ENCODE results near the gene ADCK1. TPM values are rescaled to one million over a fixed set of nuclear protein-coding genes. Genes with fewer than 3 reads are reported as not detected.
"Not testable (repeated sequence)": the region's sequence is repeated elsewhere in the genome, so short reads cannot be mapped to it uniquely, and the experiment has no call there.

The ADCK1 gene
- total RNA-seq, 2 donors from 2014 or later = 3.0 to 4.8 TPM

GRCh38 chr14:77790566-77791224 is 9.2 kb upstream of the ADCK1 start:
- ATAC-seq = no peak

GRCh38 chr14:77791225-77791600 is 8.7 kb upstream of the ADCK1 start:
- no peaks in the 10 kb centered on the region for H3K36me3 Mint-ChIP-seq
- ATAC-seq (no peak), DNase-seq (ENCODE audit: low spot score) (no peak)
- H3K27ac Mint-ChIP-seq = no peak overlapping the region
- peaks cover 7 to 9% of the 10 kb centered on the region in 2 donors for H3K27me3 Mint-ChIP-seq
- no peak overlapping the region for H3K4me3 Mint-ChIP-seq
- H3K4me1 Mint-ChIP-seq (ENCODE audit: low read depth in 2 of 2) = no peaks in the 10 kb centered on the region
- H3K9me3 Mint-ChIP-seq = no peaks in the 10 kb centered on the region

More at GRCh38 chr14:77790566-77791224, 9.2 kb upstream of the ADCK1 start:
- no peak for DNase-seq (ENCODE audit: low spot score)
- Mint-ChIP-seq H3K27ac (no peak overlapping the region), H3K36me3 (no peaks in the 10 kb centered on the region), H3K9me3 (no peaks in the 10 kb centered on the region), H3K4me1 (ENCODE audit: low read depth in 2 of 2) (no peaks in the 10 kb centered on the region), H3K27me3 (peaks cover 7 to 9% of the 10 kb centered on the region in 2 donors), H3K4me3 (no peak overlapping the region)

- not testable (repeated sequence) for H3K36me3 Mint-ChIP-seq; DNase-seq (ENCODE audit: low spot score); H3K27ac Mint-ChIP-seq; H3K4me1 Mint-ChIP-seq (ENCODE audit: low read depth in 2 of 2); H3K9me3 Mint-ChIP-seq; ATAC-seq; H3K27me3 Mint-ChIP-seq; H3K4me3 Mint-ChIP-seq
Measured at GRCh38 chr14:77793255-77793654, 6.7 kb upstream of the ADCK1 start.

- H3K4me1 Mint-ChIP-seq (ENCODE audit: low read depth in 2 of 2) = no peaks in the 10 kb centered on the region
- H3K27ac Mint-ChIP-seq = no peak overlapping the region
- no peak overlapping the region for H3K4me3 Mint-ChIP-seq
- no peaks in the 10 kb centered on the region for H3K36me3 Mint-ChIP-seq
- H3K9me3 Mint-ChIP-seq = no peaks in the 10 kb centered on the region
- H3K27me3 Mint-ChIP-seq = peaks cover 6 to 7% of the 10 kb centered on the region in 2 donors
- no peak for ATAC-seq
- DNase-seq (ENCODE audit: low spot score) = no peak
Measured at GRCh38 chr14:77794357-77794756, 5.6 kb upstream of the ADCK1 start.

- not testable (repeated sequence) for H3K27me3 Mint-ChIP-seq; ATAC-seq; DNase-seq (ENCODE audit: low spot score); H3K36me3 Mint-ChIP-seq; H3K9me3 Mint-ChIP-seq; H3K4me1 Mint-ChIP-seq (ENCODE audit: low read depth in 2 of 2)
- Mint-ChIP-seq H3K4me3 (peak overlapping the region; percentile 87), H3K27ac (peak overlapping the region; percentile 72 to 86)
Measured at GRCh38 chr14:77799456-77799855, 453 bp upstream of the ADCK1 start.

- H3K4me1 Mint-ChIP-seq (ENCODE audit: low read depth in 2 of 2) = peaks cover 3 to 4% of the 10 kb centered on the region in 2 donors
- no peak for ATAC-seq
Measured at GRCh38 chr14:77800814-77801213, 905 bp downstream of the ADCK1 start.

GRCh38 chr14:77804592-77804991 is 4.7 kb downstream of the ADCK1 start:
- peaks cover 3 to 4% of the 10 kb centered on the region in 2 donors for H3K4me1 Mint-ChIP-seq (ENCODE audit: low read depth in 2 of 2)
- no peak overlapping the region for H3K27ac Mint-ChIP-seq
- H3K36me3 Mint-ChIP-seq = no peaks in the 10 kb centered on the region
- ATAC-seq (no peak), DNase-seq (ENCODE audit: low spot score) (no peak)
- H3K27me3 Mint-ChIP-seq = no peaks in the 10 kb centered on the region
- H3K4me3 Mint-ChIP-seq = no peak overlapping the region
- no peaks in the 10 kb centered on the region for H3K9me3 Mint-ChIP-seq

More at GRCh38 chr14:77800814-77801213, 905 bp downstream of the ADCK1 start:
- H3K4me3 Mint-ChIP-seq = peak overlapping the region; percentile 87
- DNase-seq (ENCODE audit: low spot score) = no peak
- H3K9me3 Mint-ChIP-seq = no peaks in the 10 kb centered on the region
- no peaks in the 10 kb centered on the region for H3K27me3 Mint-ChIP-seq
- H3K27ac Mint-ChIP-seq = peak overlapping the region; percentile 72 to 86
- H3K36me3 Mint-ChIP-seq = no peaks in the 10 kb centered on the region

GRCh38 chr14:77805706-77806105 is 5.8 kb downstream of the ADCK1 start:
- H3K9me3 Mint-ChIP-seq = no peaks in the 10 kb centered on the region
- no peak overlapping the region for H3K4me3 Mint-ChIP-seq
- no peak for DNase-seq (ENCODE audit: low spot score)
- no peaks in the 10 kb centered on the region for H3K36me3 Mint-ChIP-seq
- H3K27ac Mint-ChIP-seq = no peak overlapping the region
- no peaks in the 10 kb centered on the region for H3K27me3 Mint-ChIP-seq
- no peaks in the 10 kb centered on the region for H3K4me1 Mint-ChIP-seq (ENCODE audit: low read depth in 2 of 2)
- ATAC-seq = no peak

GRCh38 chr14:77808250-77808649 is 8.3 kb downstream of the ADCK1 start:
- no peak overlapping the region for H3K27ac Mint-ChIP-seq
- no peak overlapping the region for H3K4me3 Mint-ChIP-seq
- DNase-seq (ENCODE audit: low spot score) = no peak
- H3K27me3 Mint-ChIP-seq = no peaks in the 10 kb centered on the region
- H3K36me3 Mint-ChIP-seq = no peaks in the 10 kb centered on the region
- no peak for ATAC-seq
- peaks cover 0 to 3% of the 10 kb centered on the region in 2 donors for H3K4me1 Mint-ChIP-seq (ENCODE audit: low read depth in 2 of 2)
- no peaks in the 10 kb centered on the region for H3K9me3 Mint-ChIP-seq

GRCh38 chr14:77809011-77809410 is 9.1 kb downstream of the ADCK1 start:
- DNase-seq (ENCODE audit: low spot score) = no peak
- Mint-ChIP-seq H3K4me3 (no peak overlapping the region), H3K36me3 (no peaks in the 10 kb centered on the region), H3K9me3 (no peaks in the 10 kb centered on the region), H3K27ac (no peak overlapping the region), H3K4me1 (ENCODE audit: low read depth in 2 of 2) (peaks cover 0 to 3% of the 10 kb centered on the region in 2 donors), H3K27me3 (no peaks in the 10 kb centered on the region)
- no peak for ATAC-seq

- H3K4me1 Mint-ChIP-seq (ENCODE audit: low read depth in 2 of 2) = peaks cover 0 to 3% of the 10 kb centered on the region in 2 donors
- no peak overlapping the region for H3K4me3 Mint-ChIP-seq
- H3K9me3 Mint-ChIP-seq = no peaks in the 10 kb centered on the region
- H3K27me3 Mint-ChIP-seq = no peaks in the 10 kb centered on the region
- no peak for DNase-seq (ENCODE audit: low spot score)
- no peaks in the 10 kb centered on the region for H3K36me3 Mint-ChIP-seq
- no peak for ATAC-seq
- no peak overlapping the region for H3K27ac Mint-ChIP-seq
Measured at GRCh38 chr14:77812028-77812427, 12.1 kb downstream of the ADCK1 start.

- H3K27me3 Mint-ChIP-seq; H3K36me3 Mint-ChIP-seq; H3K9me3 Mint-ChIP-seq; H3K4me3 Mint-ChIP-seq; H3K27ac Mint-ChIP-seq; DNase-seq (ENCODE audit: low spot score); H3K4me1 Mint-ChIP-seq (ENCODE audit: low read depth in 2 of 2); ATAC-seq: not testable (repeated sequence)
Measured at GRCh38 chr14:77812682-77813081, 12.8 kb downstream of the ADCK1 start.

GRCh38 chr14:77822307-77822706 is 22.4 kb downstream of the ADCK1 start:
- Mint-ChIP-seq H3K27ac (no peak overlapping the region), H3K36me3 (no peaks in the 10 kb centered on the region), H3K9me3 (no peaks in the 10 kb centered on the region), H3K4me1 (ENCODE audit: low read depth in 2 of 2) (no peaks in the 10 kb centered on the region), H3K27me3 (no peaks in the 10 kb centered on the region), H3K4me3 (no peak overlapping the region)
- DNase-seq (ENCODE audit: low spot score) (no peak), ATAC-seq (peak in 1 of 2 donors; percentile 24)

GRCh38 chr14:77822741-77823140 is 22.8 kb downstream of the ADCK1 start:
- no peak overlapping the region for H3K4me3 Mint-ChIP-seq
- H3K27ac Mint-ChIP-seq = no peak overlapping the region
- no peaks in the 10 kb centered on the region for H3K36me3 Mint-ChIP-seq
- no peaks in the 10 kb centered on the region for H3K9me3 Mint-ChIP-seq
- no peaks in the 10 kb centered on the region for H3K4me1 Mint-ChIP-seq (ENCODE audit: low read depth in 2 of 2)
- DNase-seq (ENCODE audit: low spot score) (no peak), ATAC-seq (no peak)
- no peaks in the 10 kb centered on the region for H3K27me3 Mint-ChIP-seq

- ATAC-seq = no peak
- Mint-ChIP-seq H3K36me3 (no peaks in the 10 kb centered on the region), H3K4me3 (no peak overlapping the region), H3K27me3 (no peaks in the 10 kb centered on the region), H3K4me1 (ENCODE audit: low read depth in 2 of 2) (no peaks in the 10 kb centered on the region), H3K27ac (no peak overlapping the region), H3K9me3 (no peaks in the 10 kb centered on the region)
- no peak for DNase-seq (ENCODE audit: low spot score)
Measured at GRCh38 chr14:77823378-77823777, 23.5 kb downstream of the ADCK1 start.
